Measurements from ENCODE around the gene PRR7. TPM values are rescaled to one million over a fixed set of nuclear protein-coding genes. Genes with fewer than 3 reads are reported as not detected.

Gene PRR7
- total RNA-seq, 1 experiment from 2014 or later, result 4.7 TPM

GRCh38 chr5:177444106-177445051 lies 2.2 kb upstream of the PRR7 start:
- peak in 1 of 2 experiments; percentile 35 for DNase-seq
- H3K4me1 Mint-ChIP-seq (ENCODE audit: low read depth, unreplicated experiment), result peaks cover 8% of the 10 kb centered on the region
- Histone ChIP-seq H3K36me3 (ENCODE audit: control insufficient read depth, insufficient read depth, low read length) (no peaks in the 10 kb centered on the region; the same call in 1 of the 2 replicates), H3K27me3 (replicated peaks; ENCODE audit: control insufficient read depth, insufficient read depth, low read length) (no peaks in the 10 kb centered on the region), H3K9me3 (no peaks in the 10 kb centered on the region), H3K4me1 (peaks cover 6% of the 10 kb centered on the region; the same call in 1 of the 2 replicates), H3K4me3 (ENCODE audit: low read depth, low read length) (no peak overlapping the region)
- no TSS peak for BruUV-seq (replicated peaks)
- TF ChIP-seq CTCF (IDR thresholded peaks at IDR 0.05; ENCODE audit: insufficient read depth in 1 of 2, low read depth in 1 of 2, low read length in 1 of 2, severe bottlenecking in 1 of 2, unreplicated experiment in 1 of 2), result no peak
- H3K4me3 Mint-ChIP-seq (ENCODE audit: unreplicated experiment), result peak overlapping the region; percentile 70
- H3K36me3 Mint-ChIP-seq (ENCODE audit: insufficient read depth, unreplicated experiment), result peaks cover 63% of the 10 kb centered on the region
- no peaks in the 10 kb centered on the region for H3K9me3 Mint-ChIP-seq (ENCODE audit: unreplicated experiment)
- ChIA-PET CTCF (interaction anchor here (0.5 to 6.4 kb wide), 8 partner anchors 11 to 1123 kb away, joined by 3 to 78 read pairs (median 4); partner anchors contain the start of gene GRK6), POLR2A (interaction anchor here (1.2 to 5.0 kb wide), 3 partner anchors 18 to 65 kb away, joined by 3 to 43 read pairs (median 4); partner anchors contain the start of gene GRK6)
- H3K27me3 Mint-ChIP-seq (ENCODE audit: insufficient read depth, unreplicated experiment), result peaks cover 6% of the 10 kb centered on the region
- H3K27ac Mint-ChIP-seq (ENCODE audit: unreplicated experiment), result peak overlapping the region; percentile 56
- intact Hi-C loops (cut with micrococcal nuclease; ENCODE audit: unreplicated experiment), result no loop called here

GRCh38 chr5:177445052-177445916 lies 1.3 kb upstream of the PRR7 start:
- intact Hi-C loops (cut with micrococcal nuclease; ENCODE audit: unreplicated experiment), result no loop called here
- peaks cover 60% of the 10 kb centered on the region for H3K36me3 Mint-ChIP-seq (ENCODE audit: insufficient read depth, unreplicated experiment)
- ChIA-PET POLR2A (interaction anchor here (1.3 to 5.0 kb wide), 2 partner anchors 19 to 66 kb away, joined by 4 to 43 read pairs; partner anchors contain the start of gene GRK6), CTCF (interaction anchor here (0.5 to 6.4 kb wide), 8 partner anchors 10 to 1124 kb away, joined by 3 to 78 read pairs (median 4); no protein-coding TSS in a partner anchor)
- H3K27me3 ChIP-seq (replicated peaks; ENCODE audit: control insufficient read depth, insufficient read depth, low read length), result no peaks in the 10 kb centered on the region
- H3K4me3 Mint-ChIP-seq (ENCODE audit: unreplicated experiment), result peak overlapping the region; percentile 70
- peaks cover 6% of the 10 kb centered on the region; the same call in 1 of the 2 replicates for H3K4me1 ChIP-seq
- no peaks in the 10 kb centered on the region; the same call in 1 of the 2 replicates for H3K36me3 ChIP-seq (ENCODE audit: control insufficient read depth, insufficient read depth, low read length)
- H3K9me3 ChIP-seq, result no peaks in the 10 kb centered on the region
- H3K27ac Mint-ChIP-seq (ENCODE audit: unreplicated experiment), result peak overlapping the region; percentile 56
- TF ChIP-seq CTCF (IDR thresholded peaks at IDR 0.05; ENCODE audit: insufficient read depth in 1 of 2, low read depth in 1 of 2, low read length in 1 of 2, severe bottlenecking in 1 of 2, unreplicated experiment in 1 of 2), result no peak
- H3K4me3 ChIP-seq (ENCODE audit: low read depth, low read length), result no peak overlapping the region
- no peaks in the 10 kb centered on the region for H3K9me3 Mint-ChIP-seq (ENCODE audit: unreplicated experiment)
- no peak for DNase-seq
- peaks cover 6% of the 10 kb centered on the region for H3K27me3 Mint-ChIP-seq (ENCODE audit: insufficient read depth, unreplicated experiment)
- BruUV-seq (replicated peaks), result TSS peak; percentile 25
- H3K4me1 Mint-ChIP-seq (ENCODE audit: low read depth, unreplicated experiment), result peaks cover 8% of the 10 kb centered on the region
